Loucy (cell line): ENCODE measurements around the gene FBH1.

Source experiments
- CTCF ChIP-seq: fragments of 200-600 bp; sonication (generic); conservative IDR thresholded peaks from 2 replicates; pipeline ENCODE4 v1.5.1; 2014; ENCODE audit warnings: mild to moderate bottlenecking, antibody characterized with exemption, low read length
- EZH2phosphoT487 ChIP-seq: fragments of 200-600 bp; IDR thresholded peaks from 2 replicates; pipeline ENCODE4 v1.6.1; 2018; ENCODE audit warnings: antibody characterized with exemption, mild to moderate bottlenecking, moderate library complexity, borderline replicate concordance

- no peak for TF ChIP-seq CTCF
- no peak for TF ChIP-seq EZH2phosphoT487
These were observed 21.6 kb downstream of the FBH1 start for GRCh38 chr10:5911670-5912069.
